DMS79 (cell line): ENCODE data around the gene SESTD1.
"Not testable (repeated sequence)": the region's sequence is repeated elsewhere in the genome, so short reads cannot be mapped to it uniquely, and the experiment has no call there.

ENCODE experiments used
- DNase-seq: peaks from one replicate; lab custom pipeline; 2025; lab: John Stamatoyannopoulos, UW

Gene SESTD1

DNA sequence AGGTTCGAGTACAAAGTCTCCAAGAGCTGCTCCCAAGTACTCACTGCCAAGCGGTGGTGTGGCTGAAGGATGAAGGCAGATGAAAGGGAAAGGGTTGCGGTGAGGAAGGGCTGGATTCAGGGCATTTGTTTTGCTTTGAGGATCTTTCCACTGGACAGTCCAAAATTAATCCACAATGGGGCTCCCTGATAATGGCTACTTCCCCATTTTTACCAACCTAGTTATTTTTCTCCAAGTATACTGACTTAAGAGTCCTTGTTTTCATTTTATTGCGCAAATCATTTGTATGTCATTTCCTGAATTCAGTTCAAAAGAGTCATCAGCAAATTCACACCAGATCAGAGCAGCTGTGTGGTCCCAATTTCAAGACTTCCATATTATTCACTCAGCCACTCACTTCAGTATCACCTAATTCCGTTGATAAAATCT, 464 bp upstream of the SESTD1 start:
- DNase-seq = no peak

DNA sequence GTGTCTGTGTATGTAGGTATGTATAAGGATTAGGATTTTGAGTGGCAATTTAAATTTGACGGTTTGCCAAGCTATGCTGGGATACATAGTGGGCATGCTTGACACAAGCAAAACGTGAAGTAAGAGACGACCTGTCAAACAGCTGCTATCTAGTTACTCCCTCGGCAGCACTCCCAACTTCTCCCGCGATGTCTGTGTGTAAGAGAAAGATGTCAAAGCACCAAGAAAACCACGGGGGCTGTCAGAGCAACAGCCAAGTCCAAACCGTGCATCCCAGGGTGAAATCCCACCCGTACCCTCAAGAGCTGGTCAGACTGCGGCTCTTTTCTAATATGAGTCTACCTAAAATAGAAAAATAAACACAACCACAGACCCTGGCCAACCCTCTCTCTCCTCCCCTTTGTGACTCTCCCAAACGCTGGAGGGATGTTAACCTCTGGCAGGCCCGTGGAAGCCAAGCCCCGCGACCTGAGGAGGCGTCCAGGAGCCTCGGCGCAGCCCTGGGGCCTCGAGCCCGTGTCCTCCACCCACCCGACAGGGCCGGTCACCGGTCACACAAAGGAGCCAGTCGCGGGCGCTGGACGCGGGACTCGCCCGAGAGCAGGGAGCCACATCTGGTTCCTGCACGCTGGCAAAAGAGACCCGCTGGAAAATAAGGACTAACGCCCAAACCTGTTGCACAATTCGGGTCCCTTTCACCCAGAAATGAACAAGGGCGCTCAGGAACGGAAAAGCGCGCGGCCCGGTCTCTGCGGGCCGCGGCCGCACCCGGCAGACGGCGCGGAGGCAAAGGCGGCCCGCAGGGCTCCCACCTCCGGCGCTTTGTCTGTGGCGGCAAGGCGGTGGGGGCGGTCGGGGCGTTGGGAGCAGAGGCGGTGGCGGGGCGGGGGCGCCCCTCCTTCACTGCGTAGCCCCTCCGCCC, 925 bp downstream of the SESTD1 start:
- no peak for DNase-seq

DNA sequence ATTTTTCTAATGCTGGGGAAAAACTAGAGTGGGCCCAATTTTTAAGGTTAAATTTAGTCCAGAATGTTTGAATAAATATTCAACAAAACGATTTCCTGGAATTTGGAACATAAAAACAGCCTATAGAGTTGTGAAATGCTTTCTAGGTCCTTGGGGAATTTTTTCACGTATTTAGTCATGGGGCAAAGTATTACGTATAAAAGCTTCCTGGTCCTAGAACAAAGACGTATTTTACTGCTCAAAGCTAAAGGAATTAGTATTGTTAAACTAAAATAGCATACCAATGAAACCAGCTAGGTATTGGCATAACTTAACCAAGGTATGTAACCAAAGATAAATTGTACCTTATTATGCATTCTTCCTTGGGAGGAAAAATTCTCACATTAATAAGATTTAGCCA, 1.6 kb downstream of the SESTD1 start:
- DNase-seq = no peak

DNA sequence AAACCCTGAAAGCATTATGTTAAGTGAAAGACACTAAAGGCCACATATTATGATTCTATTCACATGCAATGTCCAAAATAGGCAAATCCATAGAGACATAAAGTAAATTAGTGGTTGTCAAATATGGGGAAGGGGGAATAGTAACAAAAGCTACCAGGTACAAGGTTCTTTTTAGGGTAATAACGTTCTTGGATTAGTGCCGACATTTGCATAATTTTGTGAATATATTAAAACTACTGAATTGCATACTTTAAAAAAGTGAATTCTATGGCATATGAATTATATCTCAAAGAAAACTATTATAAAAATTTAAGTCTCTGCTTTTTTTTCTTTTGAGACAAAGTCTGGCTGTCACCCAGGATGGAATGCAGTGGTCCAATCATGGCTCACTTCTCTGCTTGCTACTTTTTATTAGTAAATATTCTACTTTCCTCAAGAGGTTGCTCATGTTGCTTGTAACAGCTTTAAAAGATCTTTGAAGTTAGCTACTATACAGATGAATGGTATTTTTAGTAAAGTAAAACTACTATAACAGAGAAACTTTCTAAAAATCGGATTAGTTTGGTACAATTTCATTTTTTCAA, 2.5 kb downstream of the SESTD1 start:
- DNase-seq = no peak

DNA sequence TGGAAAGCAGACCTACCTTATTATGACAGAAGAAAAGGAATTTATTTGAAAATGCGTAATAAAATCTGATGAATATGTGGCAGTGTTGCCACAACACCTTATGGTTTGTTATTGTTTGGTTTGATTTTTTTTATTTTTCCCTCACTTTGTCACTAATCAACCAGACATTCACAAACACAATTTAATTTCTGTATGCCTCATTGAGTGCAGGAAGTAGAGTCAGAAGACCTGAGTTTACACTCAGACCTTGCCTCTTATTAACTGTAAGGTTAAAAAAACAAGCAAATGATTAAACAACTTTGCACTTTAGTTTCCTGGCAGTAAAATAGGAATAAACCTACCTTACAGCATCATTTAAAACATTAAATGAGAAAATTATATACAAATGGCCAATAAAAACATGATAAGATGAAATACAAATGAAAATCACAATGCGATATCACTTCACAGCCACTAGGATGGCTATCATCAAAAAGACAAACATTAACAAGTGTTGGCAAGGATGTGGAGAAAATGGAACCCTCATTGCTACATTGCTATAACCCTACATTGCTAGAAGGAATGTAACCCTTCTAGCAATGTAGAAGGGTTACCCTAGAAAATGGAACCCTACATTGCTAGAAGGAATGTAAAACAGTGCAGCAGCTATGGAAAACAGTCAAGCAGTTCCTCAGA, 3.3 kb downstream of the SESTD1 start:
- DNase-seq = no peak

DNA sequence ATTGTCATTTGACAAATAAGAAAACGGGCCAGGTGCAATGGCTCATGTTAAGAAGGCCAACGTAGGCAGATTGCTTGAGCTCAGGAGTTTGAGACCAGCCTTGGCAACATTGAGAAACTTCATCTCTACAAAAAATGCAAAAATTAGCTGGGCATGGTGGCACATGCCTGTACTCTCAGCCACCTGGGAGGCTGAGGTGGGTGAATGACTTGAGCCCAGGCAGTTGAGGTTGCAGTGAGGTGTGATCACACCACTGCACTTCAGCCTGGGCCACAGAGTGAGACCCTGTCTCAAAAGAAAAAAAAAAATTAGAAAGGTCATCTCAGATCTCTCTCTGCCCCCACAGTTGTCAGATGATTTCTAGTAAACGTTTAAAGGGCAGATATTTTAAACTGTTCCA, 4.4 kb downstream of the SESTD1 start:
- no peak for DNase-seq

DNA sequence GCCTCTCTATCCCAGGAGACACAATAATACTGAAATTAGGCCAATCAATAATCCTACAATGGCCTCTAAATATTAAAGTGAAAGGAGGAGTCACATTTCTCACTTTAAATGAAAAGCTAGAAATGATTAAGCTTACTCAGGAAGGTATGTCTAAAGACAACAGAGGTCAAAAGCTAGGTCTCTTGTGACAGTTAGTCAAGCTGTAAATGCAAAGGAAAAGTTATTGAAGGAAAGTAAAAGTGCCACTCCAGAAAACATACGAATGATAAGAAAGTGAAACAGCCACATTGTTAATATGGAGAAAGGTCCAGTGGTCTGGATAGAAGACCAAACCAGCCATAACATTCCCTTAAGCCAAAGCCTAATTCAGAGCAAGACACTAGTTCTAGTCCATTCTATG, 9.5 kb downstream of the SESTD1 start:
- no peak for DNase-seq

DNA sequence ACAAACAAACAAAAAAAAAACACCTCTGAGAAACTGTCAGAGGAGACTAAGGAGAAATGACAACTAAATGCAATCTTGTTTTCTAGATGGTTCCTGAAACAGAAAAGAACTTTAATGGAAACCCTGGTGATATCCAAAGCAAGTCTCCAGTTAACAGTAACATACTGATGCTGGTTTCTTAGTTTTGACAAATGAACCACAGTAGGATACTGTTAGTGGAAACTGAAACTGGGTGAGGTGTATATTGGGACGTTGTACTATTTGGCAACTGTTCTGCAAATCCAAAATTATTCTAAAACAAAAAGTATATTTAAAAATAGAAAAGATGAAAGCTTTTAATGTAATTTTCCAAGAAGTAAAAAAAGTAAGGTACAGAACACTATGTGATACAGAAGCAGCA, 11.4 kb downstream of the SESTD1 start:
- DNase-seq = no peak

DNA sequence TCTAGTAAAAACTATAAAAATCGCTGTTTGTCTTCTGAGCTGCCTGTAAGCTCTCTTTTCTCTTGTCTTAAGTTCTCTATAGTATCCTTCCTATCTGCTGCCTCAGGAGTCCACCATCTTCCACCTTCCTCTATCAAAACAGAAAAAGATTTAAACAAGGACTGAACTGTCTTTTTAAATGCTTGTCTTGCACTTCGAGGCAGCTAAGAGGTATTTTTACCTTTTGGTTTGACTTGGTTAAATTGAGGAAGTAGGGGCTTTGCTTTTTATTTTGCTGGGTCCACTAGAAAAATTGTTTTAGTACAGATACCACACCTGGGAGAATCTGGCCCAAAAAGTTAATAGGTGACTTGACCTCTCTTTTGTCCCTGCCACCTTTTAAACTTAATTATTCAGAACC, 12.2 kb downstream of the SESTD1 start:
- DNase-seq = no peak

DNA sequence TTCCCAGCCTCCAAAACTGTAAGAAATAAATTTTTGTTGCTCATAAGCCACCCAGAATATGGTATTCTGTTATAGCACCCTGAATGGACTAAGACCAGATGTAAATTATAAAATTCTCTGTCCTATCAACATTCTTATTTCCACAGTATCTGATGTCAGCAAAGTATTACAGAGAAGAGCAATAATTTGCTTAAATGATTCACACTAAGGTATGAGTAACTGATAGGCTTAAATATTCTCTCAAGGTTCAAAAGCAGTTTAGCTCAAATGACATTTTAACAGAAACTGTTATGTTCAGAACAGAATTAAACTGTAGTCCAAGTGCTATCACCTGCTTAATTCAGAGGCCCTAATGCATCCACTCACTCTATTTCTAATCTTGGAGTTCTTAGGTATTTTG, 12.8 kb downstream of the SESTD1 start:
- DNase-seq = no peak

DNA sequence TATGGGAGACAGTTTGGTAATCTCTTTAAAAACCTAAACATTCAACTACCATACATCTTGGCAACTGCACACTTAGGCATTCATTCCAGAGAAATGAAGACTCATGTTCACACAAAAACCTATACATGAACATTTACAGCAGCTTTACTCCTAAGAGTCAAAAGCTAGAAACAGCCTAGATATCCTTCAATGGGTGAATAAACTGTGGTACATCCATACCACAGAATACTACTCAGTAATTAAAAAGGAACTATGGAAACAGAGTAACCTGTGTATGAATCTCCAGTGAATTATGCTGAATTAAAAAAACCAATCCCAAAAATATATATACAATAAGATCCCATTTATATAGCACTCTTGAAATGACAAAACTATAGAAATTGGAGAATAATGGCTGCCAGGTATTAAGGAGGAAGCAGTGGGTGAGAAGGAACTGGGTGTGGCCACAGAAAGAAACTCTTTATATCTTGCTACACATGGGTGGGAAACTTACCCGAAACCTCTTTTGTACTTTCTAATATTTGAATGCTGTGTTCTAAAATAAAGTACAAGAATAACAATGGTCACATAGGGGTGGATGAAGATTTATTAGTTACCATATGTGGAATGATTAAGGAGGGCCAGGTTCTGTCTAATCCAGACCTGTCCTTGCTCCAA, 13.7 kb downstream of the SESTD1 start:
- no peak for DNase-seq

DNA sequence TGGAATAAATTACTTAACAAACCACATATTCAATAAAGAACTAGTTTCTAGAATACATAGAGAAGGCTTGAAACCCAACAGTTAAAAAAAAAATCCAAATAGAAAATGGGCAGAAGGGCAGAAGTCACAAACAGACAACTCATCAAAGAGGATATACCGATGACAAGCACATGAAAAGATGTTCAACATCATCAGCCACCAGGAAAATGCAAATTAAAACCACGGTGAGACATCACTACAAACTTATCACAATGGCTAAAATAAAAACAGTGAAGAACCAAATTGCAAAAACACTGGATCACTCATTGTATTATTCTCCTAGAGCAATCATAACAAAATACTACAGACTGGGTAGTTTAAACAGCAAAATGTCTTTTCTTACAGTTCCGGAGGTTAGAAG, 14.5 kb downstream of the SESTD1 start:
- no peak for DNase-seq

DNA sequence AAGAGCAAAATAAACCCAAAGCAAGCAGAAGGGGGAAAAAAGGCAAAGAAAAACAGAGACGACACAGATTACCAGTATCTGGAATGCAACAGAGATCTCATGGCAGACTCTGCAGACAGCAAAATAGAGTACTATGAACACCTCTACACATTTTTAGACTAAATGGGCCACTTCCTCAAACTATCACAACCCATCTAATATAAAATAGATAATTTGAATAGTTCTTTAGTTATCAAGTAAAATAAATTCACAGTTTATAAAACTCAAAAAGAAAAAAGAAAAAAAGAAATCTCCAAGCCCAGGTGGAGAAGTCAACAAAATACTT, 16.6 kb downstream of the SESTD1 start:
- DNase-seq = no peak

DNA sequence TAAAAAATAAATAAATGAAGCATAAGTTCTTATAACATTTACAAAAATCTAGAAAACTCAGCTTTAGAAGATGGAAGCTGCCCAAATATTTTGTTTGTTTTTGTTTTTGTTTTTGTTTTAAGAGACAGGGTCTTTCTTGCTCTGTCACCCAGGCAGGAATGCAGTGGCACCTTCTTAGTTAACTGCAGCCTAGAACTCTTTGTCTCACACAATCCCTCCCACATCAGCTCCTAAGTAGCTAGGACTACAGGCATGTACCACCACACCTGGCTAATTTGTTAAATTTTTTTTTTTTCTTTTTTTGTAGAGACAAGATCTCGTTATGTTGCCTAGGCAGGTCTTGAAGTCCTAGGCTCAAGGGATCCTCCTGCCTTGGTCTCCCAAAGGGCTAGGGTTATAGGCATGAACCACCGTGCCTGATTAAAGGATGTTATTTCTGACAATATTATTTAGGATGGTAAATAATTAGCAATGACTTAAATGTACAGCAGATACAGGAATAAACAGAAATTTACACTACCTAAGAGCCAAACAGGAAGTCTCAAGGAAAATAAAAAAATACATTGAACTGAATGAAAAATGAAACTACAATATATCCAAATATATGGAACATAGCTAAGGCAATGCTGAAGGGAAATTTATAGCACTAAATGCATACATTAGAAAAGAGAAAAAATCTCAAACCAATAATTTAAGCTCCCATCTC, 17.2 kb downstream of the SESTD1 start:
- DNase-seq = no peak

DNA sequence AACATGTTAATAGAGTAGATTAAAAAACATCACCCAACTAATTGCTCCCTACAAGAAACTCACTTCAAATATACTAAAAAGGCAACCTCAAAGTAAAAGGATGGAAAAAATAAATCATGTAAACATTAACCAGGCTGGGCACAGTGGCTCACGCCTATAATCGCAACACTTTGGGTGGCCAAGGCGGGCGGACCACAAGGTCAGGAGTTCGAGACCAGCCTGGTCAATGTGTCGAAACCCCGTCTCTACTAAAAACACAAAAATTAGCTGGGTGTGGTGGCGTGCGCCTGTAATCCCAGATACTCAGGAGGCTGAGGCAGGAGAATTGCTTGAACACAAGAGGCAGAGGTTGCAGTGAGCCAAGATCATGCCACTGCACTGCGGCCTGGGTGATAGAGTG, 18.8 kb downstream of the SESTD1 start:
- not testable (repeated sequence) for DNase-seq

DNA sequence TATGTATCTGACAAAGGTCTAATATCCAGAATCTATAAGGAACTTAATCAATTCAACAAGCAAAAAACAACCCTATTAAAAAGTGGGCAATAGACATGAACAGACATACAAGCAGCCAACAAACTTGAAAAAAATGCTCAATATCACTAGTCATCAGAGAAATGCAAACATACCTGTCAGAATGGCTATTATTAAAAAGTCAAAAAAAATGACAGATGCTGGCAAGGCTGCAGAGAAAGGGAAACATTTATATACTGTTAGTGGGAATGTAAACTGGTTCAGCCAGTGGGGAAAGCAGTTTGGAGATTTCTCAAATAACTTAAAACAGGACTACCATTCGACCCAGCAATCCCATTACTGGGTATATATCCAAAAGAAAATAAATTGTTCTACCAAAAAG, 21.6 kb downstream of the SESTD1 start:
- DNase-seq = no peak

DNA sequence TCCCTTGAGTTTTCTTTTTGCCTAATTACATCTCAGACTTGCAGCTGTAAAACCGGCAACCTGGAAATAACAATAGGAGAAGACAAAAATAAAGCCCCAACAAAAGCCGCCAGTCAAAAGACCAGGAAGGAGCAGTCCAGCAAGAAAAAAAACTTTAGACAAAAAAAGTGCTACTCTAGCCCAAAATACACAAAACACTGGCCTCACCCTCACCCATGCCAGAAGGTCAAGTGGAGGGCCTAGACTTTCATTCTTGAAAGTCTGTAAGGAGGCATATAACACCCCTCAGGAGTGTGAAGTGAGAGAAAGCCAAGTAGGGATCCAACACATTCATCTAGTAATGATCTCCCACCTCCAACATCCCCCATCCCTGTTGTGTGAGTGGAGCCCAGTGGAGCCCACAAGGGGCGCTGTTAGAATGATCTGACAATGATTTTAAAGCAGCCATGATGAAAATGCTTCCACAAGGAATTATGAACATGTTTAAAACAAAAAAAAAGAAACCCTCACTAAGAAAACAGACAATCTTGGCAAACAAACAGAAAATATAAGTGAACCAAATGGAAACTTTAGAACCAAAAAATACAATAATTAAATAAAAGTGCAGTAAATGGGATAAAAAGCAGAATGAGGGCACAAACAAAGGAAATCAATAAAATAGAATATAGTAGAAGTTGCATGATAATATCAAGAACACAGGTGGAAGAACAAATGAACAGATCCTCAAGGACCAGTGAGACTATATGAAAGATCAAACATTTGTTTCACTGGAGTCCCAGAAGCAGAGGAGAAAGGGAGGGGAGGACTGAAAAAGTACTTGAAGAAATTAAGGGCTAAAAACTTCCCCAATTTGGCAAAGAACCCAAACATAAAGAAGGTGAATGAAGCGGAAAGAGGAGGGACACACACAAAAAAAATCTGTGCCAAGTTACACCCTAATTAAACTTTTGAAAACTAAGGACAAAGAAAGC, 23.9 kb downstream of the SESTD1 start:
- no peak for DNase-seq

DNA sequence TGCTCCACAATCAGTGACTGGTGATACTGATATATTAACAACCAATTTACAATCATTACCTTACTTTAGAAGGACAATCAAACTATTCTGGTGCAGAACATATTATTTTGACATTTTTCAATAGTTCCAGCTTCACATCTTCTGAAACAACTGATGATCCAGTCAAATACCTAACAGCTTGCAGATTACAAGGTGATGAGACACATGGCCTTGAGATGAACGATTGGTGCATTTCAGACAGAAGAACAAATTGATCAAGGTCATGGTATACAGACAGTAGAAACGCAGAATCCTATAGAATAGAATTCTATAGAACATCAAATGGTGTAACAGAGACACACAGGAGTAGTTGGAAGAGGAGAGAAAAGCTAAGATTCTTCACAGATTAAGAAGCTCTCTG, 24.8 kb downstream of the SESTD1 start:
- no peak for DNase-seq

DNA sequence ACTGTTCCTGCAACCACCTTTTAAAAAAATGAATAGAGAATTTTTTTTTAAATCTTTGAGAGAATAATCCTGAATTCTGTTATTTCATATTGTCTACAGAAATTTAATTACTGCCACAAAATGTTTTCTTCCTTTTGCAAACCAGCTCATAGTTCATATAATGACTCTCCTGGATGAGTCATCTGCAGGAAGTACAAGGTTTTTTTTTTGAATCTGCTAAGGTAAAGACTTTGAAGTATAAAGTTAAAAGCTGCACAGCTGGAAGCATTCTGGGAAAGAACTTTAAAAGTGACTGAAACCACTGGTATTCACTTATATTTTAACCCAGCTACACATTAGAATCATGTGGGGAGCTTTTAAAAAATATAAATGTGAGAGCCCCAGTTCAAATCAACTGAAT, 25.4 kb downstream of the SESTD1 start:
- DNase-seq = no peak

DNA sequence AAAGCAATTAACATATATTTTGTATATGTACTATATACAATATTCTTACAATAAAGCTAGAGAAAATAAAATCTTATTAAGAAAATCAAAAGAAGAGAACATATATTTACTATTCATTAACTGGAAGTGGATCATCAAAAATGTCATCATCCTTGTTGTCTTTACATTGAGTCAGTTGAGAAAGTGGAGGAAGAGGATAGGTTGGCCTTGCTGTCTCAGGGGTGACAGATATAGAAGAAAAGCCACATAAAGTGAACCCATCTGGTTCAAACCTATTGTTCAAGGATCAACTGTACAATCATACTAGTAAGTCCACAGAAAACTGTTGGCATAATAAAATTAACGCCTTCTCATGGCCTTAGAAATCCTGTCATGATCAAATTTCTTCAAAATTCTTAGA, 26.6 kb downstream of the SESTD1 start:
- DNase-seq = no peak
